OCI-LY3 (cell line): ENCODE results near the gene AP2A2.

Source experiments
- H2AFZ ChIP-seq: fragments of 200-600, 300-600 bp; shearing (Covaris generic); 2 replicates; pipeline ENCODE4 v1.6.0; 2014; ENCODE audit warnings: antibody characterized with exemption, low read depth, low read length
- H3K27ac ChIP-seq: fragments of 200-600, 300-600 bp; sonication (generic); 2 replicates; pipeline ENCODE4 v1.5.1; 2014; ENCODE audit warnings: mild to moderate bottlenecking, low read length, moderate library complexity, mixed read lengths
- H3K27me3 ChIP-seq: fragments of 200-600, 300-600 bp; sonication (generic); 2 replicates; pipeline ENCODE4 v1.6.1; 2014; ENCODE audit warnings: low read depth, low read length, mixed read lengths
- H3K36me3 ChIP-seq: fragments of 200-600, 300-600 bp; sonication (generic); replicated peaks from 2 replicates; pipeline ENCODE3; 2014; ENCODE audit warnings: low read depth, low read length, mixed read lengths
- H3K4me1 ChIP-seq: fragments of 300-600, 200-600 bp; sonication (generic); 2 replicates; pipeline ENCODE4 v1.6.1; 2014; ENCODE audit warnings: low read length, mixed read lengths
- H3K4me2 ChIP-seq: fragments of 200-600, 300-600 bp; sonication (generic); 2 replicates; pipeline ENCODE4 v1.6.1; 2014; ENCODE audit warnings: low read length, mixed read lengths
- H3K4me3 ChIP-seq: fragments of 300-600, 200-600 bp; sonication (generic); 2 replicates; pipeline ENCODE4 v1.5.1; 2014; ENCODE audit warnings: antibody characterized with exemption, mild to moderate bottlenecking, low read length, moderate library complexity
- H3K79me2 ChIP-seq: fragments of 300-600, 200-600 bp; shearing (Covaris generic); 2 replicates; pipeline ENCODE4 v1.6.1; 2014; ENCODE audit warnings: mild to moderate bottlenecking, low read length, mixed read lengths
- H3K9ac ChIP-seq: fragments of 300-600, 200-600 bp; shearing (Covaris generic); 2 replicates; pipeline ENCODE4 v1.6.0; 2014; ENCODE audit warnings: mild to moderate bottlenecking, low read length, moderate library complexity
- H3K9me3 ChIP-seq: fragments of 200-600, 300-600 bp; shearing (Covaris generic); 2 replicates; pipeline ENCODE4 v1.6.1; 2014; ENCODE audit warnings: low read length, mixed read lengths; ENCODE audit not compliant: insufficient read depth
- H4K20me1 ChIP-seq: fragments of 200-600, 300-600 bp; sonication (generic); 2 replicates; pipeline ENCODE4 v1.6.1; 2016; ENCODE audit warnings: low read length, mixed read lengths; ENCODE audit not compliant: insufficient read depth
- EZH2phosphoT487 ChIP-seq: fragments of 200-600 bp; shearing (Covaris generic); IDR thresholded peaks from 2 replicates; pipeline ENCODE4 v1.6.1; 2018; ENCODE audit warnings: antibody characterized with exemption, mixed run types, low read depth
- TF ChIP-seq, protein P1 (sequence below): fragments of 200-600, 300-600 bp; sonication (generic); IDR thresholded peaks from 2 replicates; pipeline ENCODE4 v1.5.1; 2014; ENCODE audit warnings: antibody characterized with exemption, low read length, low read depth

The AP2A2 gene

DNA sequence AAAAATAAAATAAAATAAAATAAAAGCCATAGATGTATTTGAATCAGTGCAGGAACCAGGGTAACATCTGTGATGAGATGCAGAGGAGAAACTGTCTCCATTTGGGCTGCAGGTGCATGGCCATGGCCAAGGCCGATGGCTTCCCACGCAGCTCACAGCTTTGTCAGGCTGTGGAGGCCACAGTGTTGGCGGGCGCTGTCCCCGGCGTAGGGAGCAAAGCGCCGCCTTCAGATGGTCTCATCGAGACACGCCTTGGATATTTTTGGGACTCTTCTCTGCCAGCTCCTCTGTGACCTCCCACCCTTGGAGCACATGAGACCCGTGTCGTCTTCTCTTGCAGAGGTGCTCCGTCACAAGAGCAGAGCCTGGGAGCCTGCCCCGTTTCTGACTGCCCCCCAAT, 72.2 kb downstream of the AP2A2 start:
- H3K4me1 ChIP-seq: peaks cover 6% of the 10 kb centered on the region
- no peak overlapping the region for H3K27ac ChIP-seq
- H3K9ac ChIP-seq: no peak overlapping the region
- H4K20me1 ChIP-seq: 0 out of 2 replicates have a peak, but pooled peaks cover 7% of the 10 kb centered on the region
- no peak overlapping the region for H3K4me2 ChIP-seq
- H3K9me3 ChIP-seq: no peaks in the 10 kb centered on the region
- no peaks in the 10 kb centered on the region for H3K79me2 ChIP-seq
- H3K4me3 ChIP-seq: no peak overlapping the region
- no peak overlapping the region for H2AFZ ChIP-seq
- no peaks in the 10 kb centered on the region for H3K27me3 ChIP-seq
- no peak for TF ChIP-seq EZH2phosphoT487
- TF ChIP-seq, protein P1, sequence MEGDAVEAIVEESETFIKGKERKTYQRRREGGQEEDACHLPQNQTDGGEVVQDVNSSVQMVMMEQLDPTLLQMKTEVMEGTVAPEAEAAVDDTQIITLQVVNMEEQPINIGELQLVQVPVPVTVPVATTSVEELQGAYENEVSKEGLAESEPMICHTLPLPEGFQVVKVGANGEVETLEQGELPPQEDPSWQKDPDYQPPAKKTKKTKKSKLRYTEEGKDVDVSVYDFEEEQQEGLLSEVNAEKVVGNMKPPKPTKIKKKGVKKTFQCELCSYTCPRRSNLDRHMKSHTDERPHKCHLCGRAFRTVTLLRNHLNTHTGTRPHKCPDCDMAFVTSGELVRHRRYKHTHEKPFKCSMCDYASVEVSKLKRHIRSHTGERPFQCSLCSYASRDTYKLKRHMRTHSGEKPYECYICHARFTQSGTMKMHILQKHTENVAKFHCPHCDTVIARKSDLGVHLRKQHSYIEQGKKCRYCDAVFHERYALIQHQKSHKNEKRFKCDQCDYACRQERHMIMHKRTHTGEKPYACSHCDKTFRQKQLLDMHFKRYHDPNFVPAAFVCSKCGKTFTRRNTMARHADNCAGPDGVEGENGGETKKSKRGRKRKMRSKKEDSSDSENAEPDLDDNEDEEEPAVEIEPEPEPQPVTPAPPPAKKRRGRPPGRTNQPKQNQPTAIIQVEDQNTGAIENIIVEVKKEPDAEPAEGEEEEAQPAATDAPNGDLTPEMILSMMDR: no peak
- H3K36me3 ChIP-seq: peaks cover 7% of the 10 kb centered on the region

DNA sequence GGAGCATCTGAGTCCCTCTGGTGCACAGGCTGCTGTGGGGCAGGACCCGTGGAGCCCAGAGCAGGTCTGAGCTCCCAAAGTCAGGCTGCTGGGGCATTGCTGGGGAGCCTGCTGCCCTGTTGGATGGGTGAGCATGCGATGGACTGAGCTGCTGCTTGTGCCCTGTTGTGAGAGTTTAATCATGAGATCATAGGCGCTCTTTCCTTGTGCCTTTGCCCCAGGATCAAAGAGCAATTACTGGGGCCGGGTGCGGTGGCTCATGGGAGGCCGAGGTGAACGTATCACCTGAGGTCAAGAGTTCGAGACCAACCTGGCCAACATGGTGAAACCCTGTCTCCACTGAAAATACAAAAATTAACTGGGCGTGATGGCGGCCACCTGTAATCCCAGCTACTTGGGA, 73.3 kb downstream of the AP2A2 start:
- Histone ChIP-seq H3K4me2 (no peak overlapping the region), H3K79me2 (no peaks in the 10 kb centered on the region), H3K9ac (no peak overlapping the region), H4K20me1 (0 out of 2 replicates have a peak, but pooled peaks cover 7% of the 10 kb centered on the region), H2AFZ (no peak overlapping the region), H3K9me3 (no peaks in the 10 kb centered on the region), H3K36me3 (peaks cover 7% of the 10 kb centered on the region), H3K27ac (no peak overlapping the region), H3K4me3 (no peak overlapping the region), H3K27me3 (no peaks in the 10 kb centered on the region), H3K4me1 (peaks cover 6% of the 10 kb centered on the region)
- no peak for TF ChIP-seq EZH2phosphoT487
- TF ChIP-seq, protein P1: no peak

DNA sequence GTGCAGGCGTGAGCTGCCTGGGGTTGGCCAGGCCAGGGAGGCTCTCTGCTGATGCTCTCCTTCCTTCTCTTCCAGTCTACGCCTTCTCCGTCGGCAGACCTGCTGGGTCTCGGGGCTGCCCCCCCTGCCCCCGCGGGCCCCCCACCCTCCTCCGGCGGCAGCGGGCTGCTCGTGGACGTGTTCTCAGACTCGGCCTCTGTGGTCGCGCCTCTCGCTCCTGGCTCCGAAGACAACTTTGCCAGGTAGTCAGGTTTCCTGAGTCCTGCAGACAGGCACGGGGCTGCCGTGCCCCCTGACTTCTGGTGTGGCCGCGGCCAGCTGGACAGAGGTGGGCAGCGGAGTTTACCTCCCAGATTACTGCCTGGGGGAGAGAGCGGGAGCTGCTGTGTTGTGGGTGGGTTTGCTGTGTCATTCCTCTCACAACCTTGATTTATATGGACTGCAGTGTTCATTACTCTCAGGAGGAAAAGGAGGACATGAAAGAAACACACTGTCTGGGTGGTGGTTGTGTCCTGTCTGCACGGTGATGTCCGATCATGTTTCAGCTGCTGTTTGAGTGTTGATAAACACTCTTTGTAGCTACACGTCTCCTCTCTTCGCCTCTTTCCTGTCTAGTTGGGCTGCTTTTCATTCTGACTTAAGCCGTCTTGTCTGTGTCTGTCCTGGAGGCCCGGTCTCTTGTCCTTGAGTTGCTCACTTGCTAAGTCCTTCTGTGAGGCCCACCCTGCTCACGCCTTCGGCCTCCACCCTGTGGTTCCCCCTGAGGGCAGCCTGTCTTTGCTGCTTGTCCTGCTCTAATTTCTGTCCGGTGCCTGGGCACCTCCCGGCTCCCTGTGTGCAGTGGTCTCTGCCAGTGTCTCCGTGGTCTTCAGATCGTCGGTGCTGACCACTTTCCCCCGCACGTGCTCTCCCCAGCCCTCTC, 74.9 kb downstream of the AP2A2 start:
- Histone ChIP-seq H3K4me1 (no peaks in the 10 kb centered on the region), H2AFZ (no peak overlapping the region), H4K20me1 (no peaks in the 10 kb centered on the region), H3K9ac (no peak overlapping the region), H3K79me2 (no peaks in the 10 kb centered on the region), H3K4me3 (no peak overlapping the region), H3K4me2 (no peak overlapping the region), H3K36me3 (peaks cover 9% of the 10 kb centered on the region), H3K9me3 (no peaks in the 10 kb centered on the region), H3K27ac (no peak overlapping the region), H3K27me3 (no peaks in the 10 kb centered on the region)
- TF ChIP-seq EZH2phosphoT487: no peak
- TF ChIP-seq, protein P1: no peak

DNA sequence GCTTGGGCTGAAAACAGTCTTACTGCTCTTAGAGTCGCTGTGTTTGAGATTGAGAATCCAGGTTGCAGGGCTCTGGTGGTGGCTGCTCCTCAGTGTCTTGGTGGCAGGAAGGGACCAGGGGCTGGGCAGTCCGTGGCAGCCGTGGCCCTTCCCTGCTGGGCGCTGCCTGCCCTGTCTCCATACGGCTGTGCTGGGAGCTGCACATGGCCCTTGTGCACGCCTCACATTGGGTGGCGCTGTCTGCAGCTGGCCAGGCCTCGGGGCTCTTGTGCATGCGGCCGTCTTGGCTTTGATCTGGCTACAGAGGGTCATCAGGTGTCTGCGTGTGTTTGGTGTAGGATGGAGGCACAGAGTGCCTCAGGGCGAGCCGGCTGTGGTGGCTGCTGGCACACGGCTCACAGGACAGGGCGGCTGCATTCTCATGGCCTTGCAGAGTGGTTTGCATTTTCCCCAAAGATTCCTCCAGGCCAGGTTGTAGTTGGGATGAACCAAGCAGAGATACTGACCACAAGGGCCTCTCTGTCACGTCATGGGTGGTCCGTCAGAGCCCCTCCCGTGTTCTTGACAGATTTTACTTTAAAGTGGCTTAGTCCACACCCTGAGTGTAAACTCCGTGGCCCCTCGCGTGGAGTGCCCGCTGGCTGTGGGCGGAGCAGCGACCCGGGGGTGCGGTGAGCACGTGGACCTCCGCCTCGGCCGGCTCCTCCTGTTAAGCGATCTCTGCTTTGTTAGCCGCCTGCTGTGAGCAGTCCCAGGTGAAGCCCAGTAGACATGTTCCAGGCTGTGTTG, 76.1 kb downstream of the AP2A2 start:
- no peak for TF ChIP-seq EZH2phosphoT487
- TF ChIP-seq, protein P1: no peak
- Histone ChIP-seq H3K4me2 (no peak overlapping the region), H3K79me2 (no peaks in the 10 kb centered on the region)

More for the DNA sequence above, 76.1 kb downstream of the AP2A2 start:
- H2AFZ ChIP-seq: no peak overlapping the region
- no peaks in the 10 kb centered on the region for H3K4me1 ChIP-seq
- H3K9ac ChIP-seq: no peak overlapping the region
- no peaks in the 10 kb centered on the region for H3K9me3 ChIP-seq
- no peaks in the 10 kb centered on the region for H3K27me3 ChIP-seq
- no peak overlapping the region for H3K27ac ChIP-seq
- peaks cover 4% of the 10 kb centered on the region for H3K36me3 ChIP-seq
- H4K20me1 ChIP-seq: no peaks in the 10 kb centered on the region
- H3K4me3 ChIP-seq: no peak overlapping the region
